Adrenal gland (tissue), 5 donors: ENCODE measurements around the gene PRKCE.

Experiments used
- CTCF ChIP-seq, 6 experiments: fragments of 450-650 bp in 4 of 6; fragments of 200-600 bp in 2 of 6; sonication (generic) in 1 of 6; IDR thresholded peaks; 1 replicate in 5 of 6; 2 replicates in 1 of 6; pipeline versions ENCODE4 v1.5.1 to v1.8.0; 2016 to 2021; ENCODE audit warnings: antibody characterized with exemption in 6 of 6, mild to moderate bottlenecking in 2 of 6, moderate library complexity in 1 of 6
- POLR2A ChIP-seq, 2 donors: fragments of 450-650 bp; IDR thresholded peaks; one replicate each; pipeline ENCODE4 v1.6.1; 2017; ENCODE audit warnings: antibody characterized with exemption in 2 of 2, mild to moderate bottlenecking in 2 of 2, moderate library complexity in 1 of 2
- donor health status: DM: no; HTN: no; CAD: no.

GRCh38 chr2:45812011-45812500 lies 160.6 kb downstream of the PRKCE start:
- TF ChIP-seq POLR2A (IDR thresholded peaks at IDR 0.05): no peak
- TF ChIP-seq CTCF (IDR thresholded peaks at IDR 0.05): no peak
